Medulla oblongata (tissue), 1 donor: ENCODE data around the gene C9orf152.

Experiments used
- DNase-seq: peaks from one replicate; pipeline ENCODE4 v3.0.0-alpha.2; 2015; ENCODE audit errors: extremely low spot score

The C9orf152 gene

DNA sequence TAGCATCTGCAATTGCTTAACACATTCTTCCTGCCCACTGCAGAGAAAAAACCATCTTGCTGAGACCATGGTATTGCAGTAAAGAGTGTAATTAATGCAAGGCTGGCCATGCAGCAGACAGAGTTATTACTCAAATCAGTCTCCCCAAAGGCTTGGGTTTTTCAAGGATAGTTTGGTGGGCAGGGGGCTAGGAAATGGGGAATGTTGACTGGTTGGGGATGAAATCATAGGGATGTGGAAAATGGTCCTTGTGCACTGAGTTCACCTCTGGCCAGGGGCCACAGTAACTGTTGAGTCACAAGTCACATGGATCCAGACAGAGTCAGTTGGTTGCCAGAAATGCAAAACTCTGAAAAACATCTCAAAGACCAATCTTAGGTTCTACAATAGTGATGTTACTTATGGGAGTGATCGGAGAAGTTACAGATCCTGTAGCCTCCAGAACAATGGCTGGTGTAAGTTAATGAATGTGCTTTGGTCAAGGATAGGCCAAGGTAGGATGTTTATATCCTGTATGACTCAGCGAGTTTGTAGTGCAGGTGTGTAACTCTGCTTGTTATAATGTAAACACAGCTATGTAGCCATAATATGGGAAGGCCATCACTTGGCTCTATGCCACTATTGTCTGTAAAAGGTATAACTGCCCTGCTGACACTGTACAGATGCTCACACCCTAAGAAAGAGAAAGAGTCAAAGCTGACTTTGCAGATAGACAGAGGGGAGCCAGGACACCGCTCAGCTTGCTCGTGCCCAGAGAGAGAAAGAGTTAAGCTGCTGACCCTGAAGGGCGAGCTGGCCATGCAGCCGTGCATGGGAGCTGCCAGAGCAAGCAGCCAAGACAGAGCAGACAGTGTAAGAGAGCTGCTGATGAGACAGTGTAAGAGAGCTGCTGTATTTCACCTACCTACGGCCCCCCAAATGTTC is 27.2 kb downstream of the C9orf152 start:
- DNase-seq: no peak

DNA sequence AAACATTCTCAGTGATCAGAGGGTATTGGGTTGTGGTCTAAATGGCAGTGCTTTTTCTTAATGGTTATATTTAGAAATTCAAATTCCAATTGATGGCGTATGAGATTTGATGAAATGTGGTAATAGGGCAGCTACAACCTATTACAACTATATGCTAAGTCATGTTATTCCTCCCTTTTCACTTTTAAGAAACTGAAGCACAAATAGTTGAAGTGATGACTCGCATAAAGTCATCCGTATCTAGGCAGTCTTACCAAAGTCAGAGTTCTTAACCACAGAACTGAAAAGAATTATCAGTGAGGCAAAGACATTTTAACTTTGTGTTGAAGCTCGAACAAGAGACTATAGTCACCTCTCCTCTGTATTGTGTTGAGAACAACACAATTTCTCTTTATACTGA is 28.2 kb downstream of the C9orf152 start:
- DNase-seq: no peak

DNA sequence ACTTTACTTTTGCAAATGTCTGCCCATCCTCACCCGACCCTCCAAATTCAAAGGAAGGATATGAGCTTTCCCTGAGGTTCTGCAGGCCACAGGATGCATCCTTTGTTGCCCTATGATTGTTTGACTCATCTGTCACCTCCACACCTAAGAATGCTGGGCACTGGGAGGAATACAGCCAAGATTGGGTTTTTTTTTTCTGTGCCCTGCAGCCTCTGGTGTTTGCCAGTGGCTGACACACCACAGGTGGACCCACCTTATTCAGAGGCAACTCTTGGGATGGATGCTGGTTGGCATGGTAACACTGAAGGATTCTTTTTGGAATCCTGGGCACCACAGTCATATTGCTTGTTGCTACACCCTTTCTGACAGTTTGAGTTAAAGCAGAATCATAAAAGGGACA is 29.7 kb downstream of the C9orf152 start:
- DNase-seq: no peak

- DNase-seq: no peak
Observed at GRCh38 chr9:110175275-110175968, 32.5 kb downstream of the C9orf152 start.

DNA sequence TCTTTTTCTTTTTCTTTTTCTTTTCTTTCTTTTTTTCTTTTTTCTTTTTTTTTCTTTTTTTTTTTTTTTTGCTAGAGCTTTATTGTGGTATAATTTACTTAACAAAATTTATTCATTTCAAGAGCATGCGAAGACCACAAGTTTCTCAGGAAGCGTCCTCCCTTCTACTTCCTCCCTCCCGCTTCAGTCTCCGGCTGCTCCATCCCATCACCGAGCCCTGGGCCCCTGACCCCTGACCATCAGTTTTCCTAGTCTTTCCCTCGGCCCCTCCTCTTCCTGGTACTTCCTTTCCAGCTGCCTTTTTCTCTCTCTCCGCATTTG is 34.7 kb downstream of the C9orf152 start:
- DNase-seq: no peak

DNA sequence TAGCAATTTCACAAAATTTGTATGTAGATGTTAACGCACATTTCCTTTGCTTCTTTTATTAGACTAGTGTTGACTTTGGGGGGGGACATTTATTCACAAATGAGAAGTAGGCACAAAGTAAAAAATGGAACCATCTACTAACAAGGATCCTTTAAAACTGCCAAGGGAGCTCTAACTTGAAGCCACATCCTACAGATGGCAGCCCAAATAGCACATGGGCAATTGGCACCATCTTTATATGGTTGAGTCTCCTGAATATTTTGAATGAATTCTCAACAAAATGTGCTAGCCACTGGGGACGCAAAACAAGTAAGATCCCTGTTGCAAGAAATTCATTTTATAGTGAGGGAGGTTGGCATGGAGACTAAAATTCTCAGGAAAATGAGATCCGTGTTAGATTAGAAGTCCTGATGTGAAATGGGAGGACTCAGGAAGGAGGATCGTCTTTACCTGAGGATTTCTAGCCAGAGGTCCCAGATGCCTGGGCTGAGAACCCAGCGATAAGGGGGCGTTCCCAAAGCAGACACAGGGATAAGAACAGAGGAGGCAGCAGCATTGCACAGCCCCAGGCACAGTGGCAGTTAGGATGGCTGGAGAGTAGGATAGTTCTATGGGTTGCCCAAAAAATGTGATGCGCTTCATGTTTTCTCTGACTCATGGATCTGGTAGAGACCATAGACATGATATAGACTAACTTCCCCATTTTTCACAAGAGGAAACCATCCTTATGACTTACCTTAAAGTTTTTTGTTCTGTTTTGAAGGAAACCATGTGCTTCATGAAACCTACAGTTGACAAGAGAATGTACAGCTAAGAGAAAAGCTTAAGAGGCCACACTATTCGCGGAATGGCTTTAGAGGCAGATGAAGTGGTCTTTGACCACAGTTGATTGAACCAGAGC is 37.4 kb downstream of the C9orf152 start:
- no peak for DNase-seq

- DNase-seq: no peak
Observed at GRCh38 chr9:110168486-110168885, 39.5 kb downstream of the C9orf152 start.

DNA sequence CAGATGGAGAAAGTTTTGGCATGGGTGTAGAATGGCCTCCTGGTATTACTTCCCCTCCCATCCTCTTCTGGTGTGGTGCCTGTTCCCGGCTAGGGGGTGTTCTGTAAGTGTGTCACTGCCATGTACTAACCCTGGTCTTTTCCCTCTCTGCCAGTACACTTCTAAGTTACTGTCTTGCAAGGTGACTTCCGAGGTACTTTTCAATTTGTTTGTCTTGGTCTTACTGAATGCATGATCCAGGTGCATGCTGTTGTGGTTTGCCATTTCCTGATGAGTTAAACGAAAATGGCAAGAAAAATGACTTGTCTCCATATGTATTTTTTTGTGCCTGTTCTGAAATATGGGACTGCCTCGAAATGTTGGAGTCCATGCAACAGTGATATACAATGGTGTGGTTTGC is 46.0 kb downstream of the C9orf152 start:
- DNase-seq: no peak

DNA sequence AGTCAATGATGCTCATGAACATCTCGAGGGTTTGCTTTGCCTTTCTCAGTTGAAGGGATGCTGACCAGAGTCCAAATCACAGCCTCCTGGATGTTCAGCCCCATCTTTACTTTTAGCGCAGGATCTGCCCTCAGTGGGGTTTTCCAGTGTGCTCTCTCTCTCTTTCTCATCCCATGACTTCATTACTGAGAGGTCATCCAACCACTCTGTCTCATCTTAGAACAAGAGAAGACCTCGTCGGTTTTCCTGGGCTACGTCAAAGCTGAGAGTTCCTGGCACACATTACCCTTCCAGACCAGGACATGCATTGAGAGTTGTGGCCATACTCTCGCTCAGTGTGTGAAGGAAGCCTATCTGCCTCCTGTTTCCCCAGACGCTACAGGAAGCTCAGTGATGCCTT is 47.3 kb downstream of the C9orf152 start:
- no peak for DNase-seq

DNA sequence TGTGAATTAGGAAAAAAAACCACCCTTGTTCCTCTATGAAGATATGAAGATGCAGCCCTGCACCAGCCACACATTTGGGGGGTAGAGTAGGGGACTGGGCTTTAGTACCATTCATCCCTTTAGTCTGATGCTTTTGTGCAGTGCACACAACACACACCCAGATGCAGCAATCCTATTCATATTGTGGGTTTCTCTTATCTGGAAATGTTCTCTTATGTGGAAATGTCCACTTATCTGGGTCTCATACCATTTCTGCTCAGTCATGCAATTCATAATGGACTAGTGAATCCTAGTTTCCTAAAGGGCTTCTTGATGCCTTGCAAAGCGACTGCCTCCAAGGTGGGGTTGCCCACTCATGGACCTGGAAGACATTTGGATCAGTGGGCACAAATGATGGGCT is 47.8 kb downstream of the C9orf152 start:
- no peak for DNase-seq

GRCh38 chr9:110157823-110158664 is 49.9 kb downstream of the C9orf152 start:
- DNase-seq: peak; percentile 40

DNA sequence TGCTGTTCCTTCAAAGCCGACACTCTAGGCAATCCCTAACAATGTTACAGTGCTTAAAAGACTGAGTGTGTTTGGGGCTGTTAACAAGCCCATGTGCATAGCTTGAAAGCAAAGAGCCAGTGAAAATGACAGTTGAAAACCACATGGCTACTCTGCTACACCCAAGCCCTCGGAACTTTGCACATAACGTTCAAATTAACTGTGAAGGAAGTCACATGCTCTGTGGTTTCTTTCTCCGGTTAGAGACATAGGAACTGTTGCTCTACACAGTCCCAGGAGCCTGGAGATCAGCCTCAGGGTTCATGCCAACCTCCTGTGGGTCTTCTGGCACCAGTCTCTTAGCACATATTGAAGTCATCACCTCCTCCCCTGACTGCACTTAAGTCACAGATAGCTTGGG is 51.1 kb downstream of the C9orf152 start:
- peak; percentile 79 for DNase-seq

- no peak for DNase-seq
Observed at GRCh38 chr9:110156416-110156815, 51.5 kb downstream of the C9orf152 start.

- DNase-seq: no peak
Observed at GRCh38 chr9:110155751-110156150, 52.2 kb downstream of the C9orf152 start.

DNA sequence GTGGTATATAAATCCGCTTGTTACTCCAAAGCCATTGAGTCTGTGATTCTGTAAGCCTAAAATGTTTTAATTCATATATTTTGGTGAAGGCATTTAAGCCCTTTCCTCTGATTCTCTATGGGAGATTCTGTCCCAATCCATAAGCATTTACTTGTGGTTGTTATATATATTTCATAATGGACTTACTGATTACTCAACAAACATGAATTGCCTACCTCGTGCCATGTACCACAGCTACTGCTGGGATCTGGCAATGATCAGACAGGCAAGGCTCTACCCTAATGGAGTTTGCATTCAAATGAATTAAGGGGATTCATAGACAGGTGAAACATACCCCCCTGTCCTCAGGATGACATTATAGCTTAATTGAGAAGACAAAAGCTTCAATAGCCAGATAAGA is 54.5 kb downstream of the C9orf152 start:
- no peak for DNase-seq

GRCh38 chr9:110152704-110153374 is 55.1 kb downstream of the C9orf152 start:
- DNase-seq: peak; percentile 68
